ENCODE data around the gene SRGAP3. TPM values are rescaled to one million over a fixed set of nuclear protein-coding genes. Genes with fewer than 3 reads are reported as not detected.
A peak's percentile ranks its signal among the peaks of the same experiment; 100 is the strongest.

Gene SRGAP3
- polyA plus RNA-seq, 3 donors: 0.27 to 1.3 (median 0.87) TPM

DNA sequence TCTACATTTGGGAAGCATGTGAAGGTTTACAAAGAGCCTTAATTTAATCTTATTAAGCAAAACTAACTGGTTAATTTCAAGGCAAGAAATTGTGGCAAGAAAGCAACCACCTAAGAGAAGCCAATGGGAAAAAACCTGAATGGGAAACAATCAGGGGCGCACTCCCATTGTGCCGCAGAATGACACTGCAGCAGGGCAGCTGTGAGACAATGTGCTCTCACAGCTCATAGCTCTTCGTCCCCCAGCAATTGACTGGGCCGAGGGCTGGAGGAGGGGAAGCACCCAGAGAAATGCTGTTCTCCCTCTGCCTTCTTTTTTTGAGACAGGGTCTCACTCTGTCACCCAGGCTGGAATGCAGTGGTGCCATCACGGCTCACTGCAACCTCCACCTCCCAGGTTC, 192.9 kb downstream of the SRGAP3 start:
- H3K4me3 ChIP-seq (replicated peaks in 1 of 3; ENCODE audit: low read depth in 2 of 3, low read length in 3 of 3): no peak overlapping the region
- H3K27me3 ChIP-seq (ENCODE audit: control insufficient read depth in 2 of 2, insufficient read depth in 2 of 2, low read length in 2 of 2): no peaks in the 10 kb centered on the region
- H2AFZ ChIP-seq (ENCODE audit: insufficient read depth, low read depth, low read length, poor library complexity, severe bottlenecking): no peak overlapping the region
- no peaks in the 10 kb centered on the region for H3K4me1 ChIP-seq (ENCODE audit: control insufficient read depth in 1 of 2, insufficient read depth in 2 of 2, low read length in 2 of 2)
- no peaks in the 10 kb centered on the region for H3K36me3 ChIP-seq (replicated peaks in 1 of 2; ENCODE audit: control insufficient read depth in 1 of 2, insufficient read depth in 2 of 2, low read length in 2 of 2)
- TF ChIP-seq, protein P1, sequence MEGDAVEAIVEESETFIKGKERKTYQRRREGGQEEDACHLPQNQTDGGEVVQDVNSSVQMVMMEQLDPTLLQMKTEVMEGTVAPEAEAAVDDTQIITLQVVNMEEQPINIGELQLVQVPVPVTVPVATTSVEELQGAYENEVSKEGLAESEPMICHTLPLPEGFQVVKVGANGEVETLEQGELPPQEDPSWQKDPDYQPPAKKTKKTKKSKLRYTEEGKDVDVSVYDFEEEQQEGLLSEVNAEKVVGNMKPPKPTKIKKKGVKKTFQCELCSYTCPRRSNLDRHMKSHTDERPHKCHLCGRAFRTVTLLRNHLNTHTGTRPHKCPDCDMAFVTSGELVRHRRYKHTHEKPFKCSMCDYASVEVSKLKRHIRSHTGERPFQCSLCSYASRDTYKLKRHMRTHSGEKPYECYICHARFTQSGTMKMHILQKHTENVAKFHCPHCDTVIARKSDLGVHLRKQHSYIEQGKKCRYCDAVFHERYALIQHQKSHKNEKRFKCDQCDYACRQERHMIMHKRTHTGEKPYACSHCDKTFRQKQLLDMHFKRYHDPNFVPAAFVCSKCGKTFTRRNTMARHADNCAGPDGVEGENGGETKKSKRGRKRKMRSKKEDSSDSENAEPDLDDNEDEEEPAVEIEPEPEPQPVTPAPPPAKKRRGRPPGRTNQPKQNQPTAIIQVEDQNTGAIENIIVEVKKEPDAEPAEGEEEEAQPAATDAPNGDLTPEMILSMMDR (IDR thresholded peaks at IDR 0.05): no peak
- Mint-ChIP-seq H3K4me3 (no peak overlapping the region), H3K27me3 (ENCODE audit: low read depth in 3 of 3) (peaks cover 0 to 5% (median 0%) of the 10 kb centered on the region in 3 donors), H3K4me1 (peaks cover 4% of the 10 kb centered on the region), H3K9me3 (peaks cover 0 to 2% (median 0%) of the 10 kb centered on the region in 7 donors), H3K27ac (no peak overlapping the region), H3K36me3 (peaks cover 0 to 8% of the 10 kb centered on the region in 2 donors)
- H4K20me1 ChIP-seq (ENCODE audit: insufficient read depth, low read length): no peaks in the 10 kb centered on the region
- no peak for DNase-seq
- H3K4me2 ChIP-seq (replicated peaks; ENCODE audit: extremely low read depth, low read length, poor library complexity, severe bottlenecking): no peak overlapping the region
- intact Hi-C loops (cut with micrococcal nuclease): no loop called here
- H3K9ac ChIP-seq (ENCODE audit: insufficient read depth, low read length, poor library complexity, severe bottlenecking): no peak overlapping the region
- no peaks in the 10 kb centered on the region for H3K79me2 ChIP-seq (ENCODE audit: insufficient read depth, low read length)
- no peaks in the 10 kb centered on the region for H3K9me3 ChIP-seq (replicated peaks in 1 of 2; ENCODE audit: control insufficient read depth in 1 of 2, insufficient read depth in 1 of 2, low read length in 2 of 2)
- WGBS (ENCODE audit: insufficient coverage): 84% methylated on average over 4 of the region's 5 CpGs
- no peak overlapping the region for H3K27ac ChIP-seq (ENCODE audit: low read depth in 1 of 2, low read length in 2 of 2)

DNA sequence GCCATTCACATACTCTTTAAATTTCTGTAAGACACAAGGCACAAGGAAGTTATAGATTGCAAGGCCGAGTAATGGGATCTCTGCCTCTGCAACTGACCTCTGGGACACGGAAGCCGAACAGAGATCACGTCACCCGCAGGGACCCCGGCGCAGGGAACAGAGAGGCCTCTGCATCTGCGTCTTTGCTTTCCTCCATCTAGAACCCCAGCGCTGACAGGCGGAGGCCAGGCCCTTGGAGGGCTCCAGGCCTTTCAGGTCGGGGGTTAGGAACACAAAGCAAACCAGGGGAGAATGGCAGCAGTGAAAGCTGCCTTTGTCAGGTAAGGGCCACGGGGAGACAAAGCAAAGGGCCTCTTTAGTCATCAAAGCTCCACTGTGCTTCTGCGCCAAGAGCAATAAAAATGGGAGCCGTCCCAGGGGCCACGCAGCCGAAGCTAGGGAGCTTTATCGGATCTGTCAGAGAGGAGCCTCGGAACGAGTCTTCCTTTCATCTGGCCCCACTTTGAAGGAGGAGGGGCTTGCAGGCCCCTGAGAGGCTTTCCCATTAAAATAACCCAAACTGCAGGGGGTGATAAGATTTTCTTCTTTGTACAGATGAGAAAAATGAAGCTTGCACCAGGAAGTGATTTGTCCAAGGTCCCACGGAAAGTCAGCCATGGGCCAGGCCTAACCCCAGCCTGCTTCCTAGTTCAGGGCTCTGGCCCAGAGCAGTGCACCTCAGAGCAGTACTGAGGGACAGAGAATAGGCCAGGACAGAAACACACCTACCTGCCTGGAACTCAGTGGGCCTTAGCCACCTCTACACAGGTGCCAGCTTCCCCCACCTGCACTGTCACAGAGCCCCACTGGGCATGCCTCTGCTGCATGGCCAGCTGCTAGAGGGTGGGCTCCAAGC, 201.7 kb downstream of the SRGAP3 start:
- Histone ChIP-seq H3K27me3 (ENCODE audit: control insufficient read depth in 2 of 2, insufficient read depth in 2 of 2, low read length in 2 of 2) (no peaks in the 10 kb centered on the region), H3K4me2 (replicated peaks; ENCODE audit: extremely low read depth, low read length, poor library complexity, severe bottlenecking) (no peak overlapping the region), H3K36me3 (replicated peaks in 1 of 2; ENCODE audit: control insufficient read depth in 1 of 2, insufficient read depth in 2 of 2, low read length in 2 of 2) (no peaks in the 10 kb centered on the region), H3K79me2 (ENCODE audit: insufficient read depth, low read length) (no peaks in the 10 kb centered on the region), H3K4me3 (replicated peaks in 1 of 3; ENCODE audit: low read depth in 2 of 3, low read length in 3 of 3) (no peak overlapping the region), H3K9me3 (replicated peaks in 1 of 2; ENCODE audit: control insufficient read depth in 1 of 2, insufficient read depth in 1 of 2, low read length in 2 of 2) (no peaks in the 10 kb centered on the region), H4K20me1 (ENCODE audit: insufficient read depth, low read length) (no peaks in the 10 kb centered on the region), H3K27ac (ENCODE audit: low read depth in 1 of 2, low read length in 2 of 2) (no peak overlapping the region), H3K4me1 (ENCODE audit: control insufficient read depth in 1 of 2, insufficient read depth in 2 of 2, low read length in 2 of 2) (no peaks in the 10 kb centered on the region), H3K9ac (ENCODE audit: insufficient read depth, low read length, poor library complexity, severe bottlenecking) (no peak overlapping the region), H2AFZ (ENCODE audit: insufficient read depth, low read depth, low read length, poor library complexity, severe bottlenecking) (no peak overlapping the region)
- no peaks in the 10 kb centered on the region for H3K4me1 Mint-ChIP-seq
- WGBS (ENCODE audit: insufficient coverage): 95% methylated on average over 18 of the region's 20 CpGs
- H3K36me3 Mint-ChIP-seq: peaks cover 0 to 2% of the 10 kb centered on the region in 2 donors
- H3K27ac Mint-ChIP-seq: peak overlapping the region in 2 of 7 donors; percentile 25 to 64
- peaks cover 0 to 2% (median 0%) of the 10 kb centered on the region in 7 donors for H3K9me3 Mint-ChIP-seq
- no peak overlapping the region for H3K4me3 Mint-ChIP-seq
- intact Hi-C loops (cut with micrococcal nuclease): no loop called here
- TF ChIP-seq, protein P1 (IDR thresholded peaks at IDR 0.05): no peak
- no peak for DNase-seq
- peaks cover 0 to 4% (median 1%) of the 10 kb centered on the region in 3 donors for H3K27me3 Mint-ChIP-seq (ENCODE audit: low read depth in 3 of 3)

Measured in CD14-positive monocyte (primary cell).